Measurements from ENCODE around the gene WDR54.

Gene WDR54

GRCh38 chr2:74472086-74472944 is 50.8 kb downstream of the WDR54 start, which contains the start of gene MRPL53 (continued):
- TF ChIP-seq ZNF518A (tag by site-specific recombination; conservative IDR thresholded peaks at IDR 0.05; ENCODE audit: low read depth) (peak; percentile 99), ZFHX2 (tag by site-specific recombination; conservative IDR thresholded peaks at IDR 0.05) (peak; percentile 29; the same call in 1 of the 2 replicates), ZNF596 (tag by site-specific recombination; IDR thresholded peaks at IDR 0.05) (no peak), ZNF138 (tag by site-specific recombination; IDR thresholded peaks at IDR 0.05; ENCODE audit: borderline replicate concordance) (no peak), OSR2 (tag by site-specific recombination; IDR thresholded peaks at IDR 0.05) (0 out of 2 replicates have a peak, but pooled peaks have one; percentile 13), TRIM28 (IDR thresholded peaks at IDR 0.05; ENCODE audit: borderline replicate concordance, low read length) (peak; percentile 82; the same call in 1 of the 2 replicates), ZIC2 (tag by site-specific recombination; IDR thresholded peaks at IDR 0.05) (no peak), ZNF2 (tag by site-specific recombination; IDR thresholded peaks at IDR 0.05) (peak; percentile 91), ZNF175 (tag by site-specific recombination; IDR thresholded peaks at IDR 0.05) (no peak), ZNF571 (tag by site-specific recombination; IDR thresholded peaks at IDR 0.05) (no peak), ZNF174 (tag by site-specific recombination; IDR thresholded peaks at IDR 0.05) (no peak), CTCF (tag by site-specific recombination; IDR thresholded peaks at IDR 0.05) (no peak; the same call in 1 of the 2 replicates), GLI2 (tag by site-specific recombination; IDR thresholded peaks at IDR 0.05; ENCODE audit: borderline replicate concordance, low read depth) (no peak), ZNF133 (tag by site-specific recombination; IDR thresholded peaks at IDR 0.05) (no peak), SCRT1 (tag by site-specific recombination; IDR thresholded peaks at IDR 0.05; ENCODE audit: borderline replicate concordance) (peak; percentile 16; the same call in 1 of the 2 replicates), PATZ1 (tag by site-specific recombination; IDR thresholded peaks at IDR 0.05) (no peak), ZNF311 (tag by site-specific recombination; IDR thresholded peaks at IDR 0.05; ENCODE audit: borderline replicate concordance) (no peak), ZNF530 (tag by site-specific recombination; IDR thresholded peaks at IDR 0.05; ENCODE audit: low read depth) (no peak), ZNF701 (tag by site-specific recombination; IDR thresholded peaks at IDR 0.05) (no peak), ZNF677 (tag by site-specific recombination; IDR thresholded peaks at IDR 0.05) (no peak), ZNF391 (tag by site-specific recombination; IDR thresholded peaks at IDR 0.05; ENCODE audit: borderline replicate concordance, low read depth) (0 out of 2 replicates have a peak, but pooled peaks have one; percentile 39), ZNF645 (tag by site-specific recombination; IDR thresholded peaks at IDR 0.05) (no peak), PRDM10 (tag by site-specific recombination; IDR thresholded peaks at IDR 0.05) (peak; percentile 72), ZNF266 (tag by site-specific recombination; IDR thresholded peaks at IDR 0.05; ENCODE audit: low read depth) (no peak), ZNF561 (tag by site-specific recombination; IDR thresholded peaks at IDR 0.05; ENCODE audit: borderline replicate concordance) (peak; percentile 21; the same call in 1 of the 2 replicates)
